B cell (primary cell): ENCODE results near the gene SPATA25. TPM values are rescaled to one million over a fixed set of nuclear protein-coding genes. Genes with fewer than 3 reads are reported as not detected.

Experiments used
- ATAC-seq: fragments of 200-7000 bp; cut with Tn5 transposase; one replicate; pipeline ENCODE4 v1.10.0; 2021; ENCODE audit warnings: low read depth, mild to moderate bottlenecking, moderate number of reproducible peaks, moderate library complexity
- CTCF ChIA-PET: fragments of 350-600 bp; sonication (Branson Sonifier 250); formaldehyde crosslinking; loops from one replicate; lab custom pipeline; 2021; ENCODE audit warnings: antibody characterized with exemption, inconsistent platforms; lab: Charles Lee
- POLR2A ChIA-PET: fragments of 350-600 bp; sonication (Branson Sonifier 250); formaldehyde crosslinking; loops from one replicate; lab custom pipeline; 2021; ENCODE audit warnings: antibody characterized with exemption; lab: Charles Lee
- DNase-seq: peaks from one replicate; pipeline ENCODE4 v3.0.0; 2013
- H2AFZ ChIP-seq: 2 replicates; pipeline ENCODE4 v1.6.1; 2012; ENCODE audit warnings: mild to moderate bottlenecking, low read depth, low read length; ENCODE audit not compliant: insufficient read depth, poor library complexity, severe bottlenecking
- H3K27ac ChIP-seq, 2 donors: 1 replicate in 1 of 2; 2 replicates in 1 of 2; pipeline ENCODE4 v1.5.1; 2012 to 2013; ENCODE audit warnings: low read length in 2 of 2, mild to moderate bottlenecking in 2 of 2, moderate library complexity in 1 of 2
- H3K27me3 ChIP-seq, 4 experiments: fragments of 200-600 bp in 1 of 4; sonication (generic) in 1 of 4; replicated peaks in 1 of 4; 1 replicate in 2 of 4; 2 replicates in 2 of 4; pipeline versions ENCODE4 v1.6.1 to v1.7.0; 2013 to 2016; ENCODE audit warnings: low read length in 3 of 4, mild to moderate bottlenecking in 2 of 4, mixed read lengths in 1 of 4, moderate library complexity in 1 of 4; ENCODE audit not compliant: insufficient read depth in 4 of 4, control insufficient read depth in 3 of 4; ENCODE audit errors: control extremely low read depth in 1 of 4
- H3K36me3 ChIP-seq, 2 experiments: replicated peaks in 1 of 2; 1 replicate in 1 of 2; 2 replicates in 1 of 2; pipeline versions ENCODE4 v1.6.1 to v1.7.1; 2013; ENCODE audit warnings: low read length in 1 of 2; ENCODE audit not compliant: insufficient read depth in 2 of 2, control insufficient read depth in 1 of 2; ENCODE audit errors: control extremely low read depth in 1 of 2, extremely low read depth in 1 of 2
- H3K4me1 ChIP-seq, 2 donors: fragments of 200-600 bp in 1 of 2; sonication (generic) in 1 of 2; 1 replicate in 1 of 2; 2 replicates in 1 of 2; pipeline versions ENCODE4 v1.5.1 to v1.6.1; 2013 to 2017; ENCODE audit warnings: low read length in 2 of 2; ENCODE audit not compliant: control insufficient read depth in 2 of 2, insufficient read depth in 2 of 2
- H3K4me2 ChIP-seq: replicated peaks from 2 replicates; pipeline ENCODE3; 2012; ENCODE audit warnings: mild to moderate bottlenecking, low read depth, low read length; ENCODE audit not compliant: poor library complexity, severe bottlenecking
- H3K4me3 ChIP-seq, 5 experiments: fragments of 200-600 bp in 1 of 5; sonication (generic) in 1 of 5; 1 replicate in 3 of 5; 2 replicates in 2 of 5; pipeline versions ENCODE4 v1.5.1 to v1.7.0; 2011 to 2016; ENCODE audit warnings: low read length in 4 of 5, mild to moderate bottlenecking in 4 of 5, low read depth in 2 of 5, control low read depth in 1 of 5, moderate library complexity in 1 of 5; ENCODE audit not compliant: insufficient read depth in 1 of 5; ENCODE audit errors: control extremely low read depth in 1 of 5, extremely low read depth in 1 of 5
- H3K79me2 ChIP-seq: fragments of 200-600 bp; sonication (generic); one replicate; pipeline ENCODE4 v1.6.0; 2016; ENCODE audit warnings: low read length; ENCODE audit not compliant: control insufficient read depth, insufficient read depth
- H3K9ac ChIP-seq: fragments of 200-600 bp; sonication (generic); 2 replicates; pipeline ENCODE4 v1.6.1; 2017; ENCODE audit warnings: mild to moderate bottlenecking, low read length, moderate library complexity
- H3K9me3 ChIP-seq, 3 donors: one replicate each; pipeline versions ENCODE4 v1.6.1 to v1.7.1; 2013; ENCODE audit warnings: low read length in 2 of 3; ENCODE audit not compliant: control insufficient read depth in 2 of 3, insufficient read depth in 1 of 3; ENCODE audit errors: control extremely low read depth in 1 of 3
- H4K20me1 ChIP-seq: 2 replicates; pipeline ENCODE4 v1.6.0; 2012; ENCODE audit warnings: mild to moderate bottlenecking, low read length; ENCODE audit not compliant: insufficient read depth, control insufficient read depth, poor library complexity, severe bottlenecking
- H3K27ac Mint-ChIP-seq: one replicate; pipeline ENCODE4 v1.8.0; 2021; ENCODE audit warnings: mixed read lengths
- H3K27me3 Mint-ChIP-seq: one replicate; pipeline ENCODE4 v1.8.0; 2021; ENCODE audit warnings: mixed read lengths
- H3K4me1 Mint-ChIP-seq: one replicate; pipeline ENCODE4 v1.8.0; 2021; ENCODE audit warnings: mixed read lengths
- H3K4me3 Mint-ChIP-seq: one replicate; pipeline ENCODE4 v1.8.0; 2021; ENCODE audit warnings: mixed read lengths
- H3K9me3 Mint-ChIP-seq: one replicate; pipeline ENCODE4 v1.8.0; 2022; ENCODE audit warnings: mixed read lengths; ENCODE audit not compliant: insufficient read depth
- EZH2 ChIP-seq: IDR thresholded peaks from 2 replicates; pipeline ENCODE4 v1.6.1; 2012; ENCODE audit warnings: borderline replicate concordance, low read depth, mild to moderate bottlenecking, moderate library complexity, low read length; ENCODE audit not compliant: insufficient read depth, poor library complexity, severe bottlenecking
- WGBS: methylation state at CpG from one replicate; pipeline ENCODE4 v1.1.5; 2013; ENCODE audit warnings: missing lambda C conversion rate; ENCODE audit not compliant: insufficient coverage; 5-methylcytosine and 5-hydroxymethylcytosine counted together
- intact Hi-C: fragments of 100-400 bp; cut with micrococcal nuclease; formaldehyde crosslinking; loops from one replicate; pipeline ENCODE4 v1.10.0; 2022
- polyA plus RNA-seq: library from polyadenylated mRNA; depleted of rRNA; stranded (reverse); fragments of >200 nt; gene quantifications from 2 replicates; pipeline ENCODE4 v1.2.3, GENCODE V29; 2012
- total RNA-seq, 2 donors: library from RNA; stranded (reverse); fragments of 120-200 nt in 1 of 2; gene quantifications; 1 replicate in 1 of 2; 2 replicates in 1 of 2; pipeline versions ENCODE4 v1.2.3 to v1.2.4, GENCODE V29; 2013 to 2022
- TF ChIP-seq, protein P1 (sequence below): fragments of 200-600 bp; IDR thresholded peaks from one replicate; pipeline ENCODE4 v1.8.0; 2022; ENCODE audit warnings: antibody characterized with exemption, mild to moderate bottlenecking

Gene SPATA25
- total and polyA plus RNA-seq, 2 donors (not counting 1 experiment from before 2014, with no cell fraction given) = 2.5 to 2.9 TPM

DNA sequence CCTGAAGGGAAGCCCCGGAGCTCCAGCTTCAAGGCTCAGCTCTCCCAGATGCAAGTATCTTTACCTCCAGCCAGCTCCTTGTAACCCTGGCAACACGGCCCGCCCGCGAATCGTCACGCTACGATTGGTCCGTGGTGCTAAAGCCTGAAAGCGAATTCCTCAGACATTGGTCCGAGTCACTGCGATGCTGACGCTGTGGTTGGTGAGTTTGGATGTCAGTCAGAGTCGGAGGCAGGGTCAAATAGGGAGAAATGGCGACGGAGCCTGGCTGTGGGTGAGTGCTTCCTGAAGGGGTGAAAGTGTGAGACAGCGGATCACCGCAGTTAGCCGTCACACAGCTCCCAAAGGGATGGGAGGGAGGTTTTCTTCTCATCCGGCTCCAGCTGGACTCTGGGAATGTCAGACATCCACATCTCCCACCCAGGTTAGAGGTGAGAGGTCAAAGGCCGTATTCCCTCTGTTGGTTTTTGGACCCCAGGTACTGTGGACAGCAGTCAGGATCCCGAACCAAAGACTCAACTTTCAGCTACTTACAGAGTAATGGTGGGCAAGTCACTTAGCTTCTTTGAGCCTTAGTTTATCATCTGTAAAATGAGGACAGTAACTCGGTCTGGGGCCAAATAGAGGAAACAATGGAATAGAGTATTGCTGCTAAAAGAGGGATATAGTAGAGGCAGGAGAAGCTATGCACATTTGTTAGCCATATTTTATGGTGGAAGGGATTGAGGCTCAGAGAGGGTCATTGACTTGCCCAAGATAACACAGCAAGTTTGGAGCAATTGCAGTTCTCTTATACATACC lies 6.2 kb downstream of the SPATA25 start, which contains the start of gene ZSWIM1:
Gene ZSWIM1, plus strand, starts transcription at position 240 of the 801 bp plus-strand sequence. CDS start 1,366 bp downstream, outside the sequence.
- Histone ChIP-seq H3K36me3 (peaks cover 2 to 47% of the 10 kb centered on the region in 2 experiments), H3K27ac (peak within 1 kb of the TSS; percentile 82 to 89), H3K4me1 (peaks cover 3 to 19% of the 10 kb centered on the region in 2 donors), H3K4me2 (peak within 1 kb of the TSS; percentile 79), H3K9ac (peak within 1 kb of the TSS; percentile 88), H3K27me3 (no peaks in the 10 kb centered on the region), H4K20me1 (no peaks in the 10 kb centered on the region), H2AFZ (peak within 1 kb of the TSS; percentile 80), H3K4me3 (peak within 1 kb of the TSS; percentile 76 to 96 (median 86)), H3K79me2 (peaks cover 36% of the 10 kb centered on the region), H3K9me3 (no peaks in the 10 kb centered on the region)
- Mint-ChIP-seq H3K27me3 (no peaks in the 10 kb centered on the region), H3K4me3 (peak within 1 kb of the TSS; percentile 91), H3K4me1 (peaks cover 33% of the 10 kb centered on the region), H3K9me3 (no peaks in the 10 kb centered on the region), H3K27ac (peak within 1 kb of the TSS; percentile 90)
- ChIA-PET CTCF (interaction anchor here (0.8 to 2.5 kb wide), 7 partner anchors 9 to 89 kb away, joined by 3 to 11 read pairs (median 3); partner anchors contain the start of gene NEURL2), POLR2A (interaction anchor here (1.1 to 3.6 kb wide), 3 partner anchors 9 to 53 kb away, joined by 3 to 20 read pairs (median 19); partner anchors contain the start of genes CTSA, NEURL2 and PCIF1)
- ATAC-seq (peak; percentile 99), DNase-seq (peak; percentile 99)
- TF ChIP-seq EZH2 = no peak
- TF ChIP-seq, protein P1, sequence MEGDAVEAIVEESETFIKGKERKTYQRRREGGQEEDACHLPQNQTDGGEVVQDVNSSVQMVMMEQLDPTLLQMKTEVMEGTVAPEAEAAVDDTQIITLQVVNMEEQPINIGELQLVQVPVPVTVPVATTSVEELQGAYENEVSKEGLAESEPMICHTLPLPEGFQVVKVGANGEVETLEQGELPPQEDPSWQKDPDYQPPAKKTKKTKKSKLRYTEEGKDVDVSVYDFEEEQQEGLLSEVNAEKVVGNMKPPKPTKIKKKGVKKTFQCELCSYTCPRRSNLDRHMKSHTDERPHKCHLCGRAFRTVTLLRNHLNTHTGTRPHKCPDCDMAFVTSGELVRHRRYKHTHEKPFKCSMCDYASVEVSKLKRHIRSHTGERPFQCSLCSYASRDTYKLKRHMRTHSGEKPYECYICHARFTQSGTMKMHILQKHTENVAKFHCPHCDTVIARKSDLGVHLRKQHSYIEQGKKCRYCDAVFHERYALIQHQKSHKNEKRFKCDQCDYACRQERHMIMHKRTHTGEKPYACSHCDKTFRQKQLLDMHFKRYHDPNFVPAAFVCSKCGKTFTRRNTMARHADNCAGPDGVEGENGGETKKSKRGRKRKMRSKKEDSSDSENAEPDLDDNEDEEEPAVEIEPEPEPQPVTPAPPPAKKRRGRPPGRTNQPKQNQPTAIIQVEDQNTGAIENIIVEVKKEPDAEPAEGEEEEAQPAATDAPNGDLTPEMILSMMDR = no peak
- intact Hi-C loops = loop anchor here (1.0 to 2.0 kb wide), 5 partner anchors 10 to 68 kb away; partner anchors contain the start of genes ACOT8, CTSA, NEURL2 and UBE2C
- 1% methylated on average over 19 of the region's 23 CpGs for WGBS
